Thyroid gland (tissue), 4 donors: ENCODE measurements around the gene SLC66A1.
"Not testable (repeated sequence)": the region's sequence is repeated elsewhere in the genome, so short reads cannot be mapped to it uniquely, and the experiment has no call there.

ENCODE experiments used
- POLR2A ChIP-seq, 2 donors: fragments of 450-650 bp; IDR thresholded peaks; one replicate each; pipeline ENCODE4 v1.6.1; 2017; ENCODE audit warnings: antibody characterized with exemption in 2 of 2, mild to moderate bottlenecking in 2 of 2, moderate library complexity in 1 of 2
- TF ChIP-seq, protein P1 (sequence below), 6 experiments: fragments of 200-600 bp in 3 of 6; fragments of 450-650 bp in 3 of 6; sonication (generic) in 3 of 6; IDR thresholded peaks; one replicate each; pipeline ENCODE4 v1.5.1; 2016 to 2019; ENCODE audit warnings: antibody characterized with exemption in 6 of 6, mild to moderate bottlenecking in 2 of 6, inconsistent platforms in 1 of 6, moderate library complexity in 1 of 6

- TF ChIP-seq, protein P1, sequence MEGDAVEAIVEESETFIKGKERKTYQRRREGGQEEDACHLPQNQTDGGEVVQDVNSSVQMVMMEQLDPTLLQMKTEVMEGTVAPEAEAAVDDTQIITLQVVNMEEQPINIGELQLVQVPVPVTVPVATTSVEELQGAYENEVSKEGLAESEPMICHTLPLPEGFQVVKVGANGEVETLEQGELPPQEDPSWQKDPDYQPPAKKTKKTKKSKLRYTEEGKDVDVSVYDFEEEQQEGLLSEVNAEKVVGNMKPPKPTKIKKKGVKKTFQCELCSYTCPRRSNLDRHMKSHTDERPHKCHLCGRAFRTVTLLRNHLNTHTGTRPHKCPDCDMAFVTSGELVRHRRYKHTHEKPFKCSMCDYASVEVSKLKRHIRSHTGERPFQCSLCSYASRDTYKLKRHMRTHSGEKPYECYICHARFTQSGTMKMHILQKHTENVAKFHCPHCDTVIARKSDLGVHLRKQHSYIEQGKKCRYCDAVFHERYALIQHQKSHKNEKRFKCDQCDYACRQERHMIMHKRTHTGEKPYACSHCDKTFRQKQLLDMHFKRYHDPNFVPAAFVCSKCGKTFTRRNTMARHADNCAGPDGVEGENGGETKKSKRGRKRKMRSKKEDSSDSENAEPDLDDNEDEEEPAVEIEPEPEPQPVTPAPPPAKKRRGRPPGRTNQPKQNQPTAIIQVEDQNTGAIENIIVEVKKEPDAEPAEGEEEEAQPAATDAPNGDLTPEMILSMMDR (IDR thresholded peaks at IDR 0.05) = not testable (repeated sequence)
- not testable (repeated sequence) for TF ChIP-seq POLR2A (IDR thresholded peaks at IDR 0.05)
These were observed 41.8 kb upstream of the SLC66A1 start for GRCh38 chr1:19270343-19270730.
